Heart left ventricle (tissue), 16 donors: ENCODE results near the gene DDOST. TPM values are rescaled to one million over a fixed set of nuclear protein-coding genes. Genes with fewer than 3 reads are reported as not detected.

Source experiments
- ATAC-seq, 4 donors: fragments of 200-7000 bp; cut with Tn5 transposase; one replicate each; pipeline ENCODE4 v1.9.1; 2020 to 2022; ENCODE audit warnings: moderate library complexity in 4 of 4, mild to moderate bottlenecking in 3 of 4, moderate number of reproducible peaks in 1 of 4
- DNase-seq, 5 donors: peaks; one replicate each; pipeline ENCODE4 v3.0.0-alpha.2; 2020
- H3K27ac ChIP-seq, 12 donors: fragments of 200-600 bp; sonication (generic) in 4 of 12; one replicate each; pipeline versions ENCODE4 v1.5.0 to v1.8.0; 2016 to 2022; ENCODE audit warnings: mild to moderate bottlenecking in 2 of 12
- H3K27me3 ChIP-seq, 9 donors: fragments of 200-600 bp; sonication (generic) in 2 of 9; one replicate each; pipeline versions ENCODE4 v1.5.1 to v1.8.0; 2016 to 2022; ENCODE audit warnings: mild to moderate bottlenecking in 3 of 9
- H3K36me3 ChIP-seq, 9 donors: fragments of 200-600 bp; sonication (generic) in 2 of 9; one replicate each; pipeline versions ENCODE4 v1.5.0 to v1.8.0; 2018 to 2022; ENCODE audit warnings: mild to moderate bottlenecking in 2 of 9
- H3K4me1 ChIP-seq, 12 donors: fragments of 200-600 bp; sonication (generic) in 4 of 12; one replicate each; pipeline versions ENCODE4 v1.5.0 to v1.8.0; 2016 to 2022; ENCODE audit warnings: mild to moderate bottlenecking in 3 of 12
- H3K4me3 ChIP-seq, 12 donors: fragments of 200-600 bp; sonication (generic) in 4 of 12; one replicate each; pipeline versions ENCODE4 v1.5.0 to v1.8.0; 2017 to 2022; ENCODE audit warnings: mild to moderate bottlenecking in 9 of 12, moderate library complexity in 4 of 12
- H3K9me3 ChIP-seq, 12 donors: fragments of 200-600 bp; sonication (generic) in 4 of 12; one replicate each; pipeline versions ENCODE4 v1.5.0 to v1.8.0; 2016 to 2022; ENCODE audit warnings: mild to moderate bottlenecking in 1 of 12
- POLR2A ChIP-seq, 2 donors: fragments of 450-650 bp; IDR thresholded peaks; one replicate each; pipeline ENCODE4 v1.6.1; 2017; ENCODE audit warnings: antibody characterized with exemption in 2 of 2, mild to moderate bottlenecking in 2 of 2, moderate library complexity in 2 of 2
- WGBS, 4 donors: extraction: QIAGEN DNeasy Blood & Tissue Kit in 2 of 4; methylation state at CpG; one replicate each; pipeline versions ENCODE4 v1.1.5 to v1.1.7; 2013 to 2018; 5-methylcytosine and 5-hydroxymethylcytosine counted together
- intact Hi-C, 10 donors: fragments of 100-400 bp; cut with DNase I; formaldehyde crosslinking; loops; one replicate each; pipeline versions ENCODE4 v1.11.1 to v1.14.2; 2022
- polyA plus RNA-seq, 2 donors: library from polyadenylated mRNA; stranded (reverse); fragments of 200-250 nt; gene quantifications; one replicate each; pipeline ENCODE4 v1.2.3, GENCODE V29; 2013
- total RNA-seq, 9 donors: library from RNA; depleted of rRNA in 2 of 9; stranded (reverse); fragments of >200 nt in 2 of 9; fragmentation: NEBNext Ultra II Directional in 3 of 9; extraction: Animal tissue kit (Norgen Biotek cat#: 25700) in 3 of 9; gene quantifications; one replicate each; pipeline versions ENCODE4 v1.1.0 to v1.2.4, GENCODE V29; 2016 to 2023
- TF ChIP-seq, protein P1 (sequence below), 12 donors: fragments of 200-600 bp; sonication (generic) in 4 of 12; IDR thresholded peaks; one replicate each; pipeline versions ENCODE4 v1.5.0 to v1.8.0; 2018 to 2022; ENCODE audit warnings: antibody characterized with exemption in 12 of 12, mild to moderate bottlenecking in 5 of 12
- donor health status: ischemic (EF 13 %, LVEDD 7.1; RV severe dilation, severe dysfunction).
- donor health status: healthy with polysubstance abuse.
- donor health status: DM: no; HTN: yes; CAD: no.
- donor health status: DM: no; HTN: no; CAD: no.
- donor health status: ischemic (EF 25% LVEDD 6.9; RV normal size, moderate dysfunction).
- donor health status: ischemic (EF 25% LVEDD 5.7; RV mildly dilated, moderate dysfunction).
- donor health status: healthy.
- donor health status: DM: yes; HTN: yes; CAD: no.
- donor health status: ischemic (EF 35%, LVEDD 5.7; RV mildly dilated, moderate dysfunction).
- donor health status: nonischemic (EF 11% LVEDD 7.7; RV severe dilation, severe dysfunction).
- donor health status: DM: yes; HTN: yes; CAD: no.
- donor health status: PGD.
- donor health status: ischemic (EF 29% LVEDD 5.4; RV normal size, mild dysfunction).
- donor health status: nonischemic (EF 23%, LVEDD 6.1; RV moderate dilation, normal function).

The DDOST gene
- total and polyA plus RNA-seq, 11 donors = 88.9 to 211 (median 128) TPM

DNA sequence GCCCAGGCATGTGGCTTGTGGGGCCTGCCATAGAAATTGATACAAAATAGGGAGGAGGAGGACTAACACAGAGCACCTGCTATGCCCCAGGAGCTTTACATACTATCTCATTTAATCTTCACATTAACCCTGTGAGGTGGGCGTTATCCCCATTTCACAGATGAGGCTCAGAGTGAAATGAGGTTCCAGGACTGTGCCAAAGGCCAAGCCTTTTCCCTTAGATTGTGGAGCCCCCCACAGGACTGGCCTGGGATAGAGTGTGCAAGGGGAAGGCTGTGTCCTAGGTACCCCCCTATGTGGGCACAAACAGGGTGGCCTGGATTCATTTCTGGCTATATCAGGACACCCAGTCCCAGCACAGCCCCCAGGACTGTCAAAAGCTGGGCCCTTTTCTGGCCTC lies 2.2 kb upstream of the DDOST start:
- WGBS, 4 donors = 92 to 100% (median 94%) methylated on average over 1 of the region's 1 CpG
- DNase-seq (no peak), ATAC-seq (no peak)
- Histone ChIP-seq H3K27me3 (no peaks in the 10 kb centered on the region), H3K36me3 (peaks cover 0 to 13% (median 0%) of the 10 kb centered on the region in 9 donors), H3K9me3 (no peaks in the 10 kb centered on the region), H3K4me3 (no peak overlapping the region), H3K27ac (no peak overlapping the region), H3K4me1 (peaks cover 0 to 46% (median 30%) of the 10 kb centered on the region in 12 donors)
- TF ChIP-seq, protein P1, sequence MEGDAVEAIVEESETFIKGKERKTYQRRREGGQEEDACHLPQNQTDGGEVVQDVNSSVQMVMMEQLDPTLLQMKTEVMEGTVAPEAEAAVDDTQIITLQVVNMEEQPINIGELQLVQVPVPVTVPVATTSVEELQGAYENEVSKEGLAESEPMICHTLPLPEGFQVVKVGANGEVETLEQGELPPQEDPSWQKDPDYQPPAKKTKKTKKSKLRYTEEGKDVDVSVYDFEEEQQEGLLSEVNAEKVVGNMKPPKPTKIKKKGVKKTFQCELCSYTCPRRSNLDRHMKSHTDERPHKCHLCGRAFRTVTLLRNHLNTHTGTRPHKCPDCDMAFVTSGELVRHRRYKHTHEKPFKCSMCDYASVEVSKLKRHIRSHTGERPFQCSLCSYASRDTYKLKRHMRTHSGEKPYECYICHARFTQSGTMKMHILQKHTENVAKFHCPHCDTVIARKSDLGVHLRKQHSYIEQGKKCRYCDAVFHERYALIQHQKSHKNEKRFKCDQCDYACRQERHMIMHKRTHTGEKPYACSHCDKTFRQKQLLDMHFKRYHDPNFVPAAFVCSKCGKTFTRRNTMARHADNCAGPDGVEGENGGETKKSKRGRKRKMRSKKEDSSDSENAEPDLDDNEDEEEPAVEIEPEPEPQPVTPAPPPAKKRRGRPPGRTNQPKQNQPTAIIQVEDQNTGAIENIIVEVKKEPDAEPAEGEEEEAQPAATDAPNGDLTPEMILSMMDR (IDR thresholded peaks at IDR 0.05) = no peak
- TF ChIP-seq POLR2A (IDR thresholded peaks at IDR 0.05) = no peak
- intact Hi-C loops = no loop called here

DNA sequence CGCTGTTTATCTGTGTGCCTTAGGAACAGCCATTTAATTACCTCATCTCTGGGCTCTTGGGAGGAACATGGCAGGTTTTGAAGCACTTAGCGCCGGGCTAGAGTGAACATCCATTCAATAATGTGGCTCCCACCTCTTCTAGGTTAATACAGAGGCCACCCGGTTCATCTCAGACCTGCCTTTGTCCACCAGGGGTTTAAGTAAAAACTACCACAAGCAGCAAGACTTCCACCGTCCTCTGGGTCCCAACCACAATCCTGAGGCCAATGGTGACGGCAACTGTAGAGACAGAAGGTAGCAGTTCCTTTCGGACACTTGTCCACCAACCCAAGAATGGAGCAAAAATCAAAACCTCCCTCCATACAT lies 924 bp upstream of the DDOST start:
- H3K4me3 ChIP-seq = peak overlapping the region; percentile 38 to 100 (median 84)
- TF ChIP-seq POLR2A (IDR thresholded peaks at IDR 0.05) = no peak
- TF ChIP-seq, protein P1 (IDR thresholded peaks at IDR 0.05) = no peak
- H3K4me1 ChIP-seq = peaks cover 4 to 53% (median 35%) of the 10 kb centered on the region in 12 donors
- peaks cover 0 to 26% (median 10%) of the 10 kb centered on the region in 9 donors for H3K36me3 ChIP-seq
- intact Hi-C loops = no loop called here
- peak overlapping the region; percentile 37 to 97 (median 90) for H3K27ac ChIP-seq
- DNase-seq (no peak), ATAC-seq (no peak)
- no peaks in the 10 kb centered on the region for H3K27me3 ChIP-seq
- WGBS, 4 donors = 50 to 62% (median 55%) methylated on average over 7 of the region's 7 CpGs
- H3K9me3 ChIP-seq = no peaks in the 10 kb centered on the region

DNA sequence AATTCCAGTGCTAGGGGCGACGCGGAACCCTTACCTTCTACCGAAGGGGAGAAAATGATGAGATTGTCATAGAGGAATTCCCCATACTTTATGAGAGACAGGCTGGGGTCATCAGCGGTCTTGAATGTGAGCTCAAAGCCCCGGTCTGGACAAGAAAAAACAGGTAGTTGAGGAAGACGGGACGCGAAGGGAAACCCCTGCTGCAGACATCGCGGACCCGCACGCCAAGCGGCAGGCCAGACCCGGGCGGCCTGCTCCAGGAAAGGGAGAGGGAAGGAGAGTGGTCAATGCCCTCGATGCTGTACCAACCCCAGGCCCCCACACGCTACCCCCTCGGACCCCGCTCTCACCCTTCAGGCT lies 342 bp downstream of the DDOST start:
- Histone ChIP-seq H3K27me3 (no peaks in the 10 kb centered on the region), H3K36me3 (peaks cover 0 to 39% (median 21%) of the 10 kb centered on the region in 9 donors), H3K27ac (peak overlapping the region; percentile 41 to 96 (median 89)), H3K9me3 (no peaks in the 10 kb centered on the region), H3K4me3 (peak overlapping the region; percentile 78 to 100 (median 88)), H3K4me1 (peaks cover 4 to 57% (median 37%) of the 10 kb centered on the region in 12 donors)
- intact Hi-C loops = loop anchor here in 1 of 10 donors (1.0 kb wide), 1 partner anchor 27 kb away; no protein-coding TSS in a partner anchor
- DNase-seq (no peak), ATAC-seq (peak in 2 of 4 donors; percentile 0 to 1)
- WGBS, 4 donors = 0 to 1% (median 0%) methylated on average over 17 to 20 of the region's 20 CpGs
- TF ChIP-seq, protein P1 (IDR thresholded peaks at IDR 0.05) = no peak
- no peak for TF ChIP-seq POLR2A (IDR thresholded peaks at IDR 0.05)

DNA sequence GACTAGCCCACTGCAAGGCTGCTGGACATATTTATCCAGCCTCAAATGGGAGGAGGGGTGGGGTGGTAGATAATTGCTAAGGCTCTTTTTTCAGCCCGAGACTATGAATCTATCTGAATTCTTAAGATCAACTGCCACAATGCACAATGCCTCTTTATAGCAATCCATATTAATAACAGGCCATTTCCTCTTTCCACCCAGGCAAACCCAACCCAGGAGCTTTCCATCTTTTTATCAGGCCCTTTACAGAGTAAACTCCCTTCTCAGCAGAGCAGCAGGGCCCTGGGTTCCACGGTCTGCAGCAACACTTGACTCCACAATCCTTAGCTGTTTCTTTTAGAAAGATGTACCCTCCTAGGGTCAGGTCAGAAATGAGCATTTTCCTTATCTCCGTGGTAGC lies 806 bp downstream of the DDOST start:
- no peak for ATAC-seq
- intact Hi-C loops = no loop called here
- Histone ChIP-seq H3K36me3 (peaks cover 0 to 43% (median 26%) of the 10 kb centered on the region in 9 donors), H3K27ac (peak overlapping the region in 7 of 12 donors; percentile 88 to 96 (median 90)), H3K4me3 (peak overlapping the region; percentile 78 to 100 (median 88)), H3K27me3 (no peaks in the 10 kb centered on the region), H3K4me1 (peaks cover 4 to 53% (median 36%) of the 10 kb centered on the region in 12 donors), H3K9me3 (no peaks in the 10 kb centered on the region)
- TF ChIP-seq, protein P1 (IDR thresholded peaks at IDR 0.05) = no peak
- TF ChIP-seq POLR2A (IDR thresholded peaks at IDR 0.05) = no peak
- WGBS, 4 donors = 15 to 22% (median 16%) methylated on average over 3 of the region's 3 CpGs
- DNase-seq = peak in 1 of 5 donors; percentile 1
